GM18511 (cell line): Measurements from ENCODE around the gene LTBP1.
A peak's percentile ranks its signal among the peaks of the same experiment; 100 is the strongest.
"Not testable (repeated sequence)": the region's sequence is repeated elsewhere in the genome, so short reads cannot be mapped to it uniquely, and the experiment has no call there.

Experiments used
- ATAC-seq: cut with Tn5 transposase; IDR thresholded peaks from one replicate; pipeline ENCODE4 v1.9.1; 2021; ENCODE audit warnings: mild to moderate bottlenecking, moderate library complexity; ENCODE audit not compliant: unreplicated experiment

Gene LTBP1

GRCh38 chr2:33366473-33366872 lies 419.7 kb downstream of the LTBP1 start:
- ATAC-seq: no peak

DNA sequence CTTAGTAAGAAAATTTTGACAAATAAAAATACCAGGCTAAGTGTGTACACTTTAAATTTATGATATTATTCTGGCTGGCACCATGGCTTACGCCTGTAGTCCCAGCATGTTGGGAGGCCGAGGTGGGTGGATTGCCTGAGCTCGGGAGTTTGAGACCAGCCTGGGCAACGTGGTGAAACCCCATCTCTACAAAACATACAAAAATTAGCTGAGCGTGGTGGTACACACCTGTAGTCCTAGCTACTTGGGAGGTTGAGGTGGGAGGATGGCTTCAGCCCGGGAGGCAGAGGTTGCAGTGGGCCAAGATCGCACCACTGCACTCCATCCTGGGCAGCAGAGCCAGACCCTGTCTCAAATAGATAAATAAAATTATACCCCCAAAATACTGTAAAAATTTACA lies 421.8 kb downstream of the LTBP1 start:
- ATAC-seq: not testable (repeated sequence)

GRCh38 chr2:33369191-33369590 lies 422.4 kb downstream of the LTBP1 start:
- no peak for ATAC-seq

GRCh38 chr2:33370636-33371265 lies 424.0 kb downstream of the LTBP1 start:
- no peak for ATAC-seq

DNA sequence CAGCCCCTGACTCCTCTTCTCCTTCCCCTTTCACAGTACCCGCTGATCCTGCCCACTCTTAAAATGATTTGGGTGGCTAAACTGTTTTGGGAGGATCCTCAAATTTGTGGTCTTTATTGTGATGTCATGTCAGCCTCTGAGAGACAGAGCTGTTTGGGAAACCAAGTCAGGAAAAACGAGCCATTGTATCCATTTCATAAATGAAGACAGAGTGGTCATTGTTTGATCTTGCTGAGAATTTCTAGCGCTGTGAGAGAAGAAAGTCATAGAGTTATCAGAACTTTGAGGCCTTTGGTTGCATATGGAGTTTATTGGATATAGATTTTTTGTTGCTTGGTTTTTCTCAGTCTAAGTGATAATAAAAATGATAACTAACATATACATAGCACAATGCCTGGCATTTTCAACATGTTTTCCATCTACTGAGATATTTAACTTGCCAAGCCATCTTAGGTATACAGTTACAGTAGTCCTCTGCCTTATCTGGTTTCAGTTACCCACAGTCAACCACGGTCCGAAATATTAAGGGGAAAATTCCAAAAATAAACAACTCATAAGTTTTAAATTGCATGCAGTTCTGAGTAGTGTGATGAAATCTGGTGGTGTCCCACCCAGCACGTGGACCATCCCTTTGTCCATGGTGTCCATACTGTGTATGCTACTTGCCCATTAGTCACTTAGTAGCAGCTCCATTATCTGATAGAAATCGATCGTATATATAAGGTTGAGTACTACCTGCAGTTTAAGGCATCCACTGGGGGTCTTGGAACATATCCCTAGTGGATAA lies 424.7 kb downstream of the LTBP1 start:
- ATAC-seq: no peak

- ATAC-seq: peak; percentile 66
These were observed 426.3 kb downstream of the LTBP1 start for GRCh38 chr2:33372940-33373553.

GRCh38 chr2:33373986-33374385 lies 427.2 kb downstream of the LTBP1 start:
- no peak for ATAC-seq

GRCh38 chr2:33375054-33375453 lies 428.3 kb downstream of the LTBP1 start:
- ATAC-seq: no peak

- no peak for ATAC-seq
These were observed 430.3 kb downstream of the LTBP1 start for GRCh38 chr2:33377048-33377447.

DNA sequence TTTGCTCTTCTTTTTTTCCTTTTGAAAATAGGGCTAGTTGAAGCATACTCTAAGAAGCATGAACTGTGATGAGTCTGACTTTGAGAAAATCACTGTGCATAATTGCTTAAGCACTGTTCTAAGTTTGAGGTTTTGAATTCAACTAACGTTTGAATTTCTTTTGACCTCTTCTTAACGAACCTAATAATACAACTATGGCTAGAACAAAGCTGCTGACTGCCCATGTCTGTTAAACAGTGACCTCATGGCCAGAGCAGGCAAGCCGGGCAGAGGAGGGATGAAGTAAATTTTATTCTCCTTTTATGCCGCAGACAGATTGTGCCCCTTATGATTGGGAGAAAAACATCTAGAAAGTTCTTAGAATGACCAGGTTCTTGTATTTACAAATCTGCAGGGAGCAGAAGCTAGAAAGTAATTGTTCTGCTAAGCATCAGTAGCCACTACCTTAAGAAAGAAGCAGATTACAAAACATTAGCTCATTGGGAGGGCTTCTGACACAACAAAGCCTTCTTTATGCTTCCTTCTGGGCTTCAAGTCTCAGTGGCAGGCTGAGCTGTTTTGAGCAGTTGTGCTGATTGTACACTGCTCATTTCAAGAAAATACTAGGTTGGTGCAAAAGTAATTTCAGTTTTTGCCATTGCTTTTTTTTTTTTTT lies 431.9 kb downstream of the LTBP1 start:
- ATAC-seq: no peak

DNA sequence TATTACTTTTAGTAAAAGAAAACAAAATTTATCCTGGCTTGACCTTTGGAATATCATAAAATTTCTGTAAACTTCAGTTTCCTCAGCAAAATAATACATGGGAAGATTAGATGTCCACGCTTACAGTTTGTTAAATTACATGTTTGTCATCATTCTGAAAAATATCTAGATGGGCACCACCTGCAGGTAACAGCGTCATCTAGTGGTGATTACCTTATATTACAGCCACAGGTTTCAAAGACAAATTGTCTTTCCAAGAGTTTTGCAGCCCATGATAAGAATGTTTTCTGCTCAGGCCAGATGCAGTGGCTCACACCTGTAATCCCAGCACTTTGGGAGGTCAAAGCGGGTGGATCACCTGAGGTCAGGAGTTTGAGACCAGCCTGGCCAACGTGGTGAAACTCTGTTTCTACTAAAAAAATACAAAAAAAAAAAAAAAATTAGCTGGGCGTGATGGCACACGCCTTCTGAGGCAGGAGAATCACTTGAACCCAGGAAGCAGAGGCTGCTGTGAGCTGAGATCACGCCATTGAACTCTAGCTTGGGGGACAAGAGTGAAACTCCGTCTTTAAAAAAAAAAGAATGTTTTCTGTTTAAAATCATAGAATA lies 433.4 kb downstream of the LTBP1 start:
- ATAC-seq: no peak

DNA sequence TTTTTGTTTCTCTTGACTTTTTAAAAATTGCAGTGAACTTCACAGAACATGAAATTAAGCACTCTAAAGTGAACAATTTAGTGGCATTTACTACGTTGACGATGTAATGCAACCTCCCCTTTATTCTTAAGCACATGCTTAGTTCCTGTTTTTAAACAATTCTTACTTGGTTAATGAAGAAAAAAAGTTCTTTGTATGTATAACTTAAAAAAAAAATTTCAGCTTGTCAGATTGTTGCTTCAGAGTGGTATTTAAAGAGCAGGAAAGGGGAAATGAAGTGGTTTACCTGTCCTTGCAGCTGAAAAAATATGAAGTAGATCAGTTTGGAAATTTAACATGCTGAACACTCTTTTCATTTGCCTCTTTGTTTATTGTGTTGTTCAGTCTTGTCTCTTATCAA lies 434.0 kb downstream of the LTBP1 start:
- ATAC-seq: no peak

- no peak for ATAC-seq
These were observed 434.6 kb downstream of the LTBP1 start for GRCh38 chr2:33381301-33381858.

- no peak for ATAC-seq
These were observed 437.3 kb downstream of the LTBP1 start for GRCh38 chr2:33383855-33384598.

GRCh38 chr2:33384599-33384961 lies 437.8 kb downstream of the LTBP1 start:
- ATAC-seq: no peak

DNA sequence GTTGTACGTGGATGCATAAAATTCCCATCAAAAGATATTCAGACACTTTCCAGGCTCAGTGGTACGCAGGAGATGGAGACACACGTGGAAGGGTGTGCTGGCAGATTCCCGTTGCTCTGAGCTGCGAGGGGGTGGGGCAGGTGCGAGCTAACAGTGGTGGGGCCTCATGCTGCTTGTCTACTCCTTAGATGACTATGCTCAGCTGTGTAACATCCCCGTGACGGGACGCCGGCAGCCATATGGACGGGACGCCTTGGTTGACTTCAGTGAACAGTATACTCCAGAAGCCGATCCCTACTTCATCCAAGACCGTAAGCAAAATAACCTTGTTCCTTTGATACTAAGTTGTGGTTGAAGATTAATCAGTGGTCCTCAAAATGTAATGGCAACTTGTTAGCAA lies 442.2 kb downstream of the LTBP1 start:
- ATAC-seq: no peak

- ATAC-seq: not testable (repeated sequence)
These were observed 442.9 kb downstream of the LTBP1 start for GRCh38 chr2:33389695-33390094.

DNA sequence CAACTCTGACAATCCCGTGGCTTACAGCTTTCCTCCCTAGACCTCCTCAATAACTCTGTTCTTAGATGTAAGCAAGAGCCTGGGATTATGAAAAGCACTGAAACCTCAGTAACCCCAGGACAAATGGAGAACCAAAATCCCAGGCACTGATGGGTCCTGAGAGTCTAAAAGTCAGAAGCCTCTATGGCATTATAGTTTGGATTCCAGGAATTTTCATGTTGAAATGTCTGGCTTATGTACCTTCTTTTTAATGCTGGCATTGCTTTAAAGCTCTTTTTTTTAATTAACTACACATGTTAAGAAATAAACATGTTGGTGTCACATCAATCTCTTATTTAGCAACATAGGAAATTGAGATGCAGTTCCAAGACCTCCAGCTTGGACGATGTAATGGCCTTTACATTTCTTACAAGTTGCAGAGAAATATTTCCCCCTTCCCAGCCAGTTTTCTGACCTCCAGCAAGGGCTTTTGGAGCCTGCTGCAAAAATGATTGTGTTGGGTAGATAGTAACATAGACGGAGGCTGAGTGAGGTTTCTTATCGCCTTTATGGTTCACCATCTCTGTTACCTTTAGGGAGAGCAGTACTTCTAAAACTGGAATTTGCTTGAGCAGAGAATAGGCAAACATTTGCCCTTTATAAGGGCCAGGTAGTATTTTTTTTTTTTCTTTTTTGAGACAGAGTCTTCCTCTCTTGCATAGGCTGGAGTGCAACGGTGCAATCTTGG lies 444.9 kb downstream of the LTBP1 start:
- ATAC-seq: no peak

DNA sequence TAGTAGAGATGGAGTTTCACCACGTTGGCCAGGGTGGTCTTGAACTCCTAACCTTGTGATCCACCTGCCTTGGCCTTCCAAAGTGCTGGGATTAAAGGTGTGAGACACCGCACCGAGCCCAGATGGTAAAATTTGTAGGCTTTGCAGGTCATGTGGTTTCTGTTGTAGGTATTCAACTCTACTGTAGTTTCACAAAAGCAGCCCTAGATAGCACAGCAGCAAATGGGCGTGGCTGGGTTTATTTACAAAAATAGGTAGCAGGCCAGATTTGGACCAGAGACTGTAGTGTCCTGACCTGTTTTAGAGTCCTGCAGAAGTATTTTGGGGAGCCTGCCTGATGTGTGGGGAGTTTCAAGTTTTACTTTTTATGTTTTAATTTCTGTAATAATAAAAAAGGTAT lies 445.6 kb downstream of the LTBP1 start:
- ATAC-seq: no peak

GRCh38 chr2:33395034-33395433 lies 448.3 kb downstream of the LTBP1 start:
- no peak for ATAC-seq
